ENCODE results near the gene KDM1B. TPM values are rescaled to one million over a fixed set of nuclear protein-coding genes. Genes with fewer than 3 reads are reported as not detected.

The KDM1B gene
- polyA plus RNA-seq, 1 of the 3 experiments (the other 2 are of a cell fraction): 9.4 TPM

GRCh38 chr6:18234564-18234963 is 79.3 kb downstream of the KDM1B start (continued):
- TF ChIP-seq MAX (IDR thresholded peaks at IDR 0.05; ENCODE audit: low read depth): no peak

- DNase-seq: no peak
- H2AFZ ChIP-seq (ENCODE audit: low read depth): no peak overlapping the region
- H3K4me2 ChIP-seq: no peak overlapping the region
- peaks cover 3% of the 10 kb centered on the region; the same call in 1 of the 2 replicates for H4K20me1 ChIP-seq (ENCODE audit: insufficient read depth)
- 96% methylated on average over 3 of the region's 3 CpGs for WGBS (ENCODE audit: low lambda C conversion rate)
- H3F3A ChIP-seq (replicated peaks; ENCODE audit: insufficient read depth): peaks cover 9% of the 10 kb centered on the region
- no peak overlapping the region for H3K27ac ChIP-seq (ENCODE audit: low read depth in 2 of 2, low read length in 1 of 2)
- POLR2A ChIA-PET: no interaction called here
- CTCF ChIA-PET: interaction anchor here (2.2 kb wide), 1 partner anchor 11 kb away, joined by 5 read pairs; no protein-coding TSS in a partner anchor
- H3K9me2 ChIP-seq: no peaks in the 10 kb centered on the region
- H3K36me3 ChIP-seq (replicated peaks in 1 of 2; ENCODE audit: control insufficient read depth in 1 of 2, insufficient read depth in 2 of 2, low read length in 1 of 2): peaks cover 36 to 55% of the 10 kb centered on the region in 2 experiments
- TF ChIP-seq CHD2 (IDR thresholded peaks at IDR 0.05; ENCODE audit: low read length, partially characterized antibody) (no peak), TAF1 (IDR thresholded peaks at IDR 0.05; ENCODE audit: borderline replicate concordance, low read depth, low read length) (no peak), RAD21 (IDR thresholded peaks at IDR 0.05; ENCODE audit: low read length) (no peak), USF2 (IDR thresholded peaks at IDR 0.05; ENCODE audit: borderline replicate concordance, low read depth, low read length) (no peak), MAX (IDR thresholded peaks at IDR 0.05; ENCODE audit: low read depth) (no peak), FOXM1 (IDR thresholded peaks at IDR 0.05; ENCODE audit: low read depth) (no peak), JUND (IDR thresholded peaks at IDR 0.05) (no peak), FOXJ3 (CRISPR knock-in tag; IDR thresholded peaks at IDR 0.05) (no peak), ELF1 (IDR thresholded peaks at IDR 0.05) (no peak), USF1 (IDR thresholded peaks at IDR 0.05; ENCODE audit: borderline replicate concordance, low read depth) (no peak), FOSL2 (IDR thresholded peaks at IDR 0.05; ENCODE audit: borderline replicate concordance, low read depth) (no peak), GABPA (IDR thresholded peaks at IDR 0.05; ENCODE audit: low read depth) (no peak), RXRA (IDR thresholded peaks at IDR 0.05; ENCODE audit: borderline replicate concordance, low read depth) (no peak), NRF1 (IDR thresholded peaks at IDR 0.05; ENCODE audit: low read depth, low read length) (no peak), REST (IDR thresholded peaks at IDR 0.05; ENCODE audit: low read depth, low read length) (no peak), CTCF (IDR thresholded peaks at IDR 0.05) (no peak)
- no peak overlapping the region for H3K4me3 ChIP-seq (ENCODE audit: low read depth in 2 of 2, low read length in 1 of 2)
- no peaks in the 10 kb centered on the region for H3K4me1 ChIP-seq (ENCODE audit: control insufficient read depth in 1 of 2, insufficient read depth in 2 of 2, low read depth in 1 of 2, low read length in 1 of 2)
- H3K79me2 ChIP-seq (ENCODE audit: insufficient read depth): peaks cover 79% of the 10 kb centered on the region
- no peak overlapping the region for H3K9ac ChIP-seq
- no peaks in the 10 kb centered on the region for H3K27me3 ChIP-seq (ENCODE audit: insufficient read depth)
- H3K9me3 ChIP-seq: peaks cover 10% of the 10 kb centered on the region; the same call in 1 of the 2 replicates
These were observed 80.3 kb downstream of the KDM1B start for GRCh38 chr6:18235524-18235923.

Data from SK-N-SH (cell line).